Heart right ventricle (tissue), 16 donors: ENCODE data around the gene HKDC1. TPM values are rescaled to one million over a fixed set of nuclear protein-coding genes. Genes with fewer than 3 reads are reported as not detected.

ENCODE experiments used
- ATAC-seq, 8 donors: fragments of 200-7000 bp; cut with Tn5 transposase; one replicate each; pipeline ENCODE4 v1.9.1; 2020; ENCODE audit warnings: mild to moderate bottlenecking in 8 of 8, moderate library complexity in 8 of 8, moderate number of reproducible peaks in 1 of 8
- DNase-seq, 2 donors: peaks; one replicate each; pipeline ENCODE4 v3.0.0-alpha.2; 2020
- H3K27ac ChIP-seq, 10 donors: fragments of 200-600 bp; sonication (generic) in 2 of 10; one replicate each; pipeline versions ENCODE4 v1.5.0 to v1.8.0; 2020 to 2022; ENCODE audit warnings: mild to moderate bottlenecking in 3 of 10
- H3K27me3 ChIP-seq, 7 donors: fragments of 200-600 bp; one replicate each; pipeline ENCODE4 v1.8.0; 2021 to 2022; ENCODE audit warnings: mild to moderate bottlenecking in 2 of 7
- H3K36me3 ChIP-seq, 9 donors: fragments of 200-600 bp; sonication (generic) in 1 of 9; one replicate each; pipeline versions ENCODE4 v1.5.0 to v1.8.0; 2020 to 2022; ENCODE audit warnings: mild to moderate bottlenecking in 2 of 9
- H3K4me1 ChIP-seq, 9 donors: fragments of 200-600 bp; sonication (generic) in 1 of 9; one replicate each; pipeline versions ENCODE4 v1.5.0 to v1.8.0; 2020 to 2022; ENCODE audit warnings: mild to moderate bottlenecking in 4 of 9
- H3K4me3 ChIP-seq, 10 donors: fragments of 200-600 bp; sonication (generic) in 2 of 10; one replicate each; pipeline versions ENCODE4 v1.5.0 to v1.8.0; 2020 to 2022; ENCODE audit warnings: mild to moderate bottlenecking in 7 of 10, moderate library complexity in 2 of 10
- H3K9me3 ChIP-seq, 11 donors: fragments of 200-600 bp in 10 of 11; sonication (generic) in 2 of 11; one replicate each; pipeline versions ENCODE4 v1.5.0 to v1.8.0; 2013 to 2022; ENCODE audit warnings: mild to moderate bottlenecking in 2 of 11, control low read depth in 1 of 11, moderate library complexity in 1 of 11
- CTCF ChIP-seq, 9 donors: fragments of 200-600 bp; sonication (generic) in 2 of 9; IDR thresholded peaks; one replicate each; pipeline versions ENCODE4 v1.5.0 to v1.8.0; 2021 to 2022; ENCODE audit warnings: antibody characterized with exemption in 9 of 9, mild to moderate bottlenecking in 5 of 9, moderate library complexity in 1 of 9
- WGBS, 2 donors: extraction: QIAGEN DNeasy Blood & Tissue Kit; methylation state at CpG; one replicate each; pipeline ENCODE4 v1.1.7; 2013; ENCODE audit warnings: inconsistent platforms in 1 of 2; 5-methylcytosine and 5-hydroxymethylcytosine counted together
- intact Hi-C, 10 donors: fragments of 100-400 bp; cut with DNase I; formaldehyde crosslinking; loops; one replicate each; pipeline versions ENCODE4 v1.11.1 to v1.14.2; 2022
- polyA plus RNA-seq, 2 donors: library from polyadenylated mRNA; stranded (reverse); fragments of 200-250 nt; gene quantifications; one replicate each; pipeline ENCODE4 v1.2.3, GENCODE V29; 2013
- total RNA-seq, 10 donors: library from RNA; stranded (reverse); fragmentation: NEBNext Ultra II Directional in 3 of 10; extraction: Animal tissue kit (Norgen Biotek cat#: 25700) in 3 of 10; gene quantifications; one replicate each; pipeline versions ENCODE4 v1.2.1 to v1.2.4, GENCODE V29; 2021 to 2023
- donor health status: Arrhythmogenic right ventricular cardiomyopathy.
- donor health status: ischemic (EF 13 %, LVEDD 7.1; RV severe dilation, severe dysfunction).
- donor health status: healthy with polysubstance abuse.
- donor health status: DM: no; HTN: yes; CAD: no.
- donor health status: DM: no; HTN: no; CAD: no.
- donor health status: ischemic (EF 25% LVEDD 6.9; RV normal size, moderate dysfunction).
- donor health status: ischemic (EF 25% LVEDD 5.7; RV mildly dilated, moderate dysfunction).
- donor health status: healthy.
- donor health status: DM: yes; HTN: yes; CAD: no.
- donor health status: Ischemic cardiomyopathy.
- donor health status: ischemic (EF 35%, LVEDD 5.7; RV mildly dilated, moderate dysfunction).
- donor health status: nonischemic (EF 11% LVEDD 7.7; RV severe dilation, severe dysfunction).
- donor health status: DM: yes; HTN: yes; CAD: no.
- donor health status: PGD.
- donor health status: ischemic (EF 29% LVEDD 5.4; RV normal size, mild dysfunction).
- donor health status: nonischemic (EF 23%, LVEDD 6.1; RV moderate dilation, normal function).

The HKDC1 gene
- total and polyA plus RNA-seq, 12 donors: 0.03 to 0.07 TPM; not detected in 10

- WGBS, 2 donors: 82 to 90% methylated on average over 3 of the region's 3 CpGs
Observed at GRCh38 chr10:69211524-69211923, 8.6 kb upstream of the HKDC1 start.

GRCh38 chr10:69213591-69214311 lies 6.4 kb upstream of the HKDC1 start:
- Histone ChIP-seq H3K27me3 (peaks cover 0 to 16% (median 0%) of the 10 kb centered on the region in 7 donors), H3K36me3 (peaks cover 0 to 12% (median 8%) of the 10 kb centered on the region in 9 donors), H3K4me1 (peaks cover 0 to 37% (median 0%) of the 10 kb centered on the region in 9 donors), H3K9me3 (peaks cover 0 to 10% (median 0%) of the 10 kb centered on the region in 11 donors), H3K4me3 (no peak overlapping the region), H3K27ac (peak overlapping the region in 1 of 10 donors; percentile 61)
- no peak for ATAC-seq
- no peak for TF ChIP-seq CTCF (IDR thresholded peaks at IDR 0.05)
- WGBS, 2 donors: 35 to 39% methylated on average over 5 of the region's 5 CpGs
- DNase-seq: no peak
- intact Hi-C loops: no loop called here

More at GRCh38 chr10:69211524-69211923, 8.6 kb upstream of the HKDC1 start:
- intact Hi-C loops: no loop called here
- H3K27ac ChIP-seq: no peak overlapping the region
- DNase-seq: no peak
- no peak overlapping the region for H3K4me3 ChIP-seq
- peaks cover 0 to 34% (median 0%) of the 10 kb centered on the region in 9 donors for H3K4me1 ChIP-seq
- peaks cover 0 to 34% (median 22%) of the 10 kb centered on the region in 9 donors for H3K36me3 ChIP-seq
- H3K9me3 ChIP-seq: peaks cover 0 to 10% (median 0%) of the 10 kb centered on the region in 11 donors
- peaks cover 0 to 4% (median 0%) of the 10 kb centered on the region in 7 donors for H3K27me3 ChIP-seq
- TF ChIP-seq CTCF (IDR thresholded peaks at IDR 0.05): no peak
- no peak for ATAC-seq

- peak overlapping the region in 1 of 10 donors; percentile 61 for H3K27ac ChIP-seq
- WGBS, 2 donors: 93 to 94% methylated on average over 6 of the region's 6 CpGs
- intact Hi-C loops: no loop called here
Observed at GRCh38 chr10:69214666-69215131, 5.4 kb upstream of the HKDC1 start.

More at GRCh38 chr10:69214666-69215131, 5.4 kb upstream of the HKDC1 start:
- Histone ChIP-seq H3K36me3 (peaks cover 0 to 2% (median 0%) of the 10 kb centered on the region in 9 donors), H3K9me3 (peaks cover 0 to 10% (median 0%) of the 10 kb centered on the region in 11 donors), H3K27me3 (peaks cover 0 to 21% (median 0%) of the 10 kb centered on the region in 7 donors), H3K4me1 (peaks cover 0 to 37% (median 0%) of the 10 kb centered on the region in 9 donors), H3K4me3 (no peak overlapping the region)
- ATAC-seq: no peak
- TF ChIP-seq CTCF (IDR thresholded peaks at IDR 0.05): no peak
- DNase-seq: no peak
